Esophagus (tissue), 2 donors: ENCODE results near the gene STRADA. TPM values are rescaled to one million over a fixed set of nuclear protein-coding genes. Genes with fewer than 3 reads are reported as not detected.
"Not testable (repeated sequence)": the region's sequence is repeated elsewhere in the genome, so short reads cannot be mapped to it uniquely, and the experiment has no call there.

Source experiments
- H3K27ac ChIP-seq, 2 donors: one replicate each; pipeline ENCODE4 v1.5.1; 2013; ENCODE audit warnings: low read depth in 2 of 2, mild to moderate bottlenecking in 2 of 2, inconsistent platforms in 1 of 2, low read length in 1 of 2, moderate library complexity in 1 of 2
- H3K27me3 ChIP-seq, 2 donors: one replicate each; pipeline ENCODE4 v1.6.1; 2013; ENCODE audit warnings: low read length in 2 of 2, control low read depth in 1 of 2, mild to moderate bottlenecking in 1 of 2; ENCODE audit not compliant: insufficient read depth in 2 of 2, control insufficient read depth in 1 of 2
- H3K36me3 ChIP-seq, 2 donors: one replicate each; pipeline ENCODE4 v1.6.1; 2013; ENCODE audit warnings: low read length in 1 of 2; ENCODE audit not compliant: control insufficient read depth in 2 of 2, insufficient read depth in 2 of 2
- H3K4me1 ChIP-seq, 2 donors: one replicate each; pipeline ENCODE4 v1.6.1; 2013; ENCODE audit warnings: low read length in 1 of 2; ENCODE audit not compliant: control insufficient read depth in 2 of 2, insufficient read depth in 2 of 2
- H3K4me3 ChIP-seq, 2 donors: one replicate each; pipeline ENCODE4 v1.5.1; 2013; ENCODE audit warnings: low read length in 2 of 2, mild to moderate bottlenecking in 2 of 2, low read depth in 1 of 2, moderate library complexity in 1 of 2
- H3K9me3 ChIP-seq, 2 donors: one replicate each; pipeline ENCODE4 v1.6.1; 2013; ENCODE audit warnings: mild to moderate bottlenecking in 2 of 2, low read depth in 1 of 2, low read length in 1 of 2, moderate library complexity in 1 of 2; ENCODE audit not compliant: control insufficient read depth in 2 of 2, insufficient read depth in 1 of 2
- WGBS, 2 donors: extraction: QIAGEN DNeasy Blood & Tissue Kit; methylation state at CpG; one replicate each; pipeline ENCODE4 v1.1.7; 2013; 5-methylcytosine and 5-hydroxymethylcytosine counted together
- polyA plus RNA-seq, 2 donors: library from polyadenylated mRNA; stranded (reverse); fragments of 200-250 nt; gene quantifications; one replicate each; pipeline ENCODE4 v1.2.3, GENCODE V29; 2013
- donor health status: healthy with polysubstance abuse.
- donor health status: Bipolar disorder and iron deficiency.

Gene STRADA
- polyA plus RNA-seq, 2 donors: 15.5 to 17.2 TPM

DNA sequence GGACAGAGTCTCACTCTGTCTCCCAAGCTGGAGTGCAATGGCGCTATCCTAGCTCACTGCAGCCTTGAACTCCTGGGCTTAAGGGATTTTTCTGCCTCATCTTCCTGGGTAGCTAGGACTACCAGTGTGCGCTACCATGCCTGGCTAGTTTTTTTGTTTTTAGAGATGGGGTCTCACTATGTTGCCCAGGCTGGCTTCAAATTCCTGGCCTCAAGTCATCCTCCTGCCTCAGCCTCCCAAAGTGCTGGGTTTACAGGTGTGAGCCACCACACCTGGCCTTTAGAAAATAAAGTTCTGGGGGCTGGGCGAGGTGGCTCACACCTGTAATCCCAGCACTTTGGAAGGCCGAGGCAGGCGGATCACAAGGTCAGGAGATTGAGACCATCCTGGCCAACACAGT is 21.4 kb downstream of the STRADA start:
- not testable (repeated sequence) for H3K4me3 ChIP-seq, H3K36me3 ChIP-seq, H3K9me3 ChIP-seq, H3K4me1 ChIP-seq, H3K27me3 ChIP-seq, H3K27ac ChIP-seq
- 94 to 98% methylated on average over 5 of the region's 5 CpGs for WGBS, 2 donors

- 74 to 81% methylated on average over 5 of the region's 5 CpGs for WGBS, 2 donors
- H3K4me3 ChIP-seq: no peak overlapping the region
- H3K4me1 ChIP-seq: no peaks in the 10 kb centered on the region
- no peak overlapping the region for H3K27ac ChIP-seq
- H3K27me3 ChIP-seq: no peaks in the 10 kb centered on the region
- no peaks in the 10 kb centered on the region for H3K9me3 ChIP-seq
- peaks cover 2 to 6% of the 10 kb centered on the region in 2 donors for H3K36me3 ChIP-seq
These were observed 22.6 kb downstream of the STRADA start for GRCh38 chr17:63718988-63719387.

GRCh38 chr17:63716426-63716825 is 25.2 kb downstream of the STRADA start:
- no peaks in the 10 kb centered on the region for H3K27me3 ChIP-seq
- 82 to 88% methylated on average over 3 of the region's 3 CpGs for WGBS, 2 donors
- H3K36me3 ChIP-seq: peaks cover 4% of the 10 kb centered on the region in 2 donors
- H3K27ac ChIP-seq: no peak overlapping the region
- H3K4me1 ChIP-seq: no peaks in the 10 kb centered on the region
- H3K4me3 ChIP-seq: no peak overlapping the region
- no peaks in the 10 kb centered on the region for H3K9me3 ChIP-seq

DNA sequence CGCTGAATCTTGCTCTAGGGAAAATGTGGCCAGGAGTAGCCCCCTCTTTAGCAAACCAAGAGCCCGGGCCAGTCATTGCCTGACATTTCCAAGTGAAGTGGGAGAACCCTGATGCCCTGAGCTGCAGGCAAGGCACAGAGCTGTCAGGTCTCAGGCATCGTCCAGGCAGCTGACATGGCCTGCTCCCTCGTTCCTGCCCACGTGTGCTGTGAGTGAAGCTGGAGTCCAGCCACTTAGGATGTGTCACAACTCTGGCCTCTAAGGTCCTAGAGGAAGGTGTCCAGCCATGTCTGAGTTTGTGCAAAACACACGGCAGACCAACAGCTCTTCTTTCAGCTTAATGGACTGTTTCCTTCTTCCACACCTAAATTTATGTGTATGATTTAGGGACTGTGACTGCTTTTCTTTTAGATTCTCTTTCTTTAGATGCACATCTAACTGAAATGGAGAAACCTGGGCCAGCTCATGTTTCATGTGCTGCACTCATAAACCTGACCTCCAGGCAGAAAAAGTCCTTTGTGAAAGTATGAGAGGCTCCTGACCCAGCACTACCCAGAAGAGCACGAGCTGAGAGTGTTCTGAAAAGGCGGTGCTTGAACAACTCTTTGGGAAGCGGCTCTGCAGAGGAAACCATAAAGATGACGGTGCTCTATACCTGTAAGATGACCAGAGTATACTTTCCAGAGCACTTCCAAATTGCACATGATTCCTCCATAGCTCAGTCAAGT is 26.9 kb downstream of the STRADA start:
- Histone ChIP-seq H3K9me3 (no peaks in the 10 kb centered on the region), H3K36me3 (peaks cover 12% of the 10 kb centered on the region in 2 donors), H3K4me1 (no peaks in the 10 kb centered on the region), H3K27me3 (no peaks in the 10 kb centered on the region), H3K27ac (no peak overlapping the region), H3K4me3 (no peak overlapping the region)
- 78 to 82% methylated on average over 10 of the region's 10 CpGs for WGBS, 2 donors

DNA sequence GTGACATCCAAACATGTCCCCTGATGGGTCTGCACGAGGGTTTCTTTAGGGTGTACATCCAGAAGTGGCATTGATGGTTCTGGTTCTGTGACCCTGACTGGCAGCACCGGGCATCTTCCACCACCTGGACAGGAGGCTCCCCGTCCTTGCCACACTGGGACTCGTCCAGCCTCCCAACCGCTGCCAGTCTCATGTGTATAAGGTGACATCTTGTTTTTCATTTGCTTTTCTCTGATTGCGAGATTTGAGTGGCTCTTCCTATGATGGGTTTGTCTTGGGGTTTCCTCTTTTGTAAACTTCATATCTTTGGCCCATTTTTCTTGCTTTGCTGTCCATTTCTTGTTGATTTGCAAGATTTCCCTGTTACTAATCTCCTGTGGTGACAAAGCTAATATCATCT is 32.5 kb downstream of the STRADA start:
- Histone ChIP-seq H3K27ac (no peak overlapping the region), H3K36me3 (peaks cover 8 to 25% of the 10 kb centered on the region in 2 donors), H3K9me3 (no peaks in the 10 kb centered on the region), H3K27me3 (no peaks in the 10 kb centered on the region), H3K4me3 (no peak overlapping the region), H3K4me1 (no peaks in the 10 kb centered on the region)
- 90 to 92% methylated on average over 6 of the region's 6 CpGs for WGBS, 2 donors

DNA sequence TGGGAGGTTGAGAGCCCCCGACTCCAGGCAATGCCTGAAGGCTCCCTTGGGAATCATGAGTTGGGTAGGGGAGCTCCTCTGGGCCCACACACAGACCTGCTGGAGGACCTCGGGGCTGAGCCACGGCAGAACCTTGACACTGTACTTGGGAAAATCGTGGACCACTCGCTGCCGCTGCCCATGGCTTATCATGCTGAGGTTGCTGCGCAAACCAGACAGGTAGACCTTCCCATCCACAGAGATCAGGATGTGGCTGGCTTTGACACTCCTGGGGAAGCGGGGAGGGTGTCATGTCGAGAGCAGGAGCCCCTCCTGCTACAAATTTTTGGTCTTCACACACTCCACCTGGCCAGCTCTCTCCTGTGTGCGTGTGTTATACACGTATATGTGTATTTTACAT is 34.4 kb downstream of the STRADA start:
- H3K9me3 ChIP-seq: no peaks in the 10 kb centered on the region
- no peak overlapping the region for H3K27ac ChIP-seq
- H3K4me3 ChIP-seq: no peak overlapping the region
- 86 to 88% methylated on average over 11 of the region's 11 CpGs for WGBS, 2 donors
- H3K4me1 ChIP-seq: no peaks in the 10 kb centered on the region
- H3K27me3 ChIP-seq: no peaks in the 10 kb centered on the region
- H3K36me3 ChIP-seq: peaks cover 14 to 27% of the 10 kb centered on the region in 2 donors

DNA sequence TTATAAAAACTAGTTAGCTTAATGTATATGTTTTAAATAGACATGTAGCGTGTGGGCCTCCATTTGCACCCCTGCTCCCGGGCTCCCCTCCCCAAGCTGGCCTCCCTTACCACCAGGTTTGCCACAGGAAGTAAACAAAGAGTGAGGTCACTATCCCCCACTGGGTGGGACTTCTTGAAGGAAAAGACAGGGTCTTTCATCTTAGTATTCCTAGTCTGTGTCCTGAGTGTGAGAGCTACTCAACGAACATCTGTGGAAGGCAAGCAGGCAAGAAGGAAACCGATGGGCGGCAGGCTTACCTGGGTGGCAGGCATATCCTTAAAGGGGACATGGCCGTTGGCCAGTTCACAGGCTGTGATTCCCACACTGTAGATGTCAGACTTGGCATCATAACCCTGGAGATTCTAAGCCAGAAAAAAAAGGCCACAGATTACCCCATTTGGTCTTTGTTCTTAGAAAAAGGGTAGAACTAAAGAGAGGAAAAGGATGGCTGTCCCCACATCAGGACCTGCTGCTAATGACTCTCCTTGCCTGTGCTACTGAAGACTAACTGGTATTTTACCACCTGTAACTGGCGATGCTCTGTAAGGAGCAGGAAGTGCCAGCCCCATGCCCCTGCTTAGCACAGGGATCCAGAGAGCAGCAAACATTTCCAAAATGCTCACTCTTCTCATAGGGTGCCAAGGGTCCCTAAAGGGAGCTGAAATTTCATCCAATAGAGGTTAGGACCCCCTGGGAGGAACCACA is 35.1 kb downstream of the STRADA start:
- WGBS, 2 donors: 73 to 80% methylated on average over 7 of the region's 7 CpGs
- Histone ChIP-seq H3K36me3 (peaks cover 14 to 27% of the 10 kb centered on the region in 2 donors), H3K4me1 (no peaks in the 10 kb centered on the region), H3K4me3 (no peak overlapping the region), H3K27ac (no peak overlapping the region), H3K27me3 (no peaks in the 10 kb centered on the region), H3K9me3 (no peaks in the 10 kb centered on the region)

- Histone ChIP-seq H3K36me3 (peaks cover 10 to 24% of the 10 kb centered on the region in 2 donors), H3K27me3 (no peaks in the 10 kb centered on the region), H3K4me1 (peaks cover 0 to 4% of the 10 kb centered on the region in 2 donors), H3K27ac (no peak overlapping the region), H3K4me3 (no peak overlapping the region), H3K9me3 (no peaks in the 10 kb centered on the region)
- WGBS, 2 donors: 63 to 65% methylated on average over 3 of the region's 3 CpGs
These were observed 35.9 kb downstream of the STRADA start for GRCh38 chr17:63705657-63706056.

GRCh38 chr17:63704836-63705235 is 36.8 kb downstream of the STRADA start:
- Histone ChIP-seq H3K9me3 (no peaks in the 10 kb centered on the region), H3K4me1 (peaks cover 4 to 8% of the 10 kb centered on the region in 2 donors), H3K36me3 (peaks cover 6 to 20% of the 10 kb centered on the region in 2 donors), H3K27ac (no peak overlapping the region), H3K4me3 (no peak overlapping the region), H3K27me3 (no peaks in the 10 kb centered on the region)
- 86 to 89% methylated on average over 9 of the region's 9 CpGs for WGBS, 2 donors

- Histone ChIP-seq H3K9me3 (no peaks in the 10 kb centered on the region), H3K36me3 (peaks cover 5 to 17% of the 10 kb centered on the region in 2 donors), H3K27me3 (no peaks in the 10 kb centered on the region), H3K4me3 (no peak overlapping the region), H3K4me1 (peaks cover 4 to 8% of the 10 kb centered on the region in 2 donors), H3K27ac (no peak overlapping the region)
- 92 to 98% methylated on average over 11 of the region's 11 CpGs for WGBS, 2 donors
These were observed 37.4 kb downstream of the STRADA start for GRCh38 chr17:63704259-63704576.
